ENCODE measurements around the gene HELB. TPM values are rescaled to one million over a fixed set of nuclear protein-coding genes. Genes with fewer than 3 reads are reported as not detected.

The HELB gene
- total RNA-seq, 4 donors from 2014 or later, result 1.5 to 2.7 (median 2.2) TPM

GRCh38 chr12:66340131-66340530 lies 37.8 kb downstream of the HELB start:
- 91% methylated on average over 2 of the region's 2 CpGs for WGBS

GRCh38 chr12:66341126-66341525 lies 38.8 kb downstream of the HELB start:
- H3K27ac ChIP-seq, result no peak overlapping the region
- no peaks in the 10 kb centered on the region for H3K27me3 ChIP-seq
- TF ChIP-seq EP300 (IDR thresholded peaks at IDR 0.05) (no peak), CTCF (IDR thresholded peaks at IDR 0.05) (no peak)
- H3K4me3 ChIP-seq, result no peak overlapping the region
- no peak for DNase-seq (ENCODE audit: low spot score in 2 of 2)
- H3K9me3 ChIP-seq, result peaks cover 14% of the 10 kb centered on the region
- no peaks in the 10 kb centered on the region for H3K4me1 ChIP-seq
- peaks cover 47% of the 10 kb centered on the region for H3K36me3 ChIP-seq
- 99% methylated on average over 4 of the region's 4 CpGs for WGBS

More at GRCh38 chr12:66340131-66340530, 37.8 kb downstream of the HELB start:
- Histone ChIP-seq H3K4me1 (no peaks in the 10 kb centered on the region), H3K9me3 (peaks cover 14% of the 10 kb centered on the region), H3K36me3 (peaks cover 47% of the 10 kb centered on the region), H3K27ac (no peak overlapping the region), H3K4me3 (no peak overlapping the region), H3K27me3 (no peaks in the 10 kb centered on the region)
- TF ChIP-seq CTCF (IDR thresholded peaks at IDR 0.05) (no peak), POLR2AphosphoS5 (IDR thresholded peaks at IDR 0.05) (no peak), EP300 (IDR thresholded peaks at IDR 0.05) (no peak), POLR2A (IDR thresholded peaks at IDR 0.05) (no peak)
- no peak for DNase-seq (ENCODE audit: low spot score in 2 of 2)

GRCh38 chr12:66345212-66345611 lies 42.9 kb downstream of the HELB start:
- 67% methylated on average over 3 of the region's 3 CpGs for WGBS

GRCh38 chr12:66345956-66346355 lies 43.7 kb downstream of the HELB start:
- Histone ChIP-seq H3K4me3 (no peak overlapping the region), H3K36me3 (peaks cover 28% of the 10 kb centered on the region), H3K9me3 (peaks cover 14% of the 10 kb centered on the region), H3K27me3 (no peaks in the 10 kb centered on the region), H3K4me1 (no peaks in the 10 kb centered on the region), H3K27ac (no peak overlapping the region)
- no peak for DNase-seq (ENCODE audit: low spot score in 2 of 2)
- TF ChIP-seq CTCF (IDR thresholded peaks at IDR 0.05) (no peak), POLR2AphosphoS5 (IDR thresholded peaks at IDR 0.05) (no peak), EP300 (IDR thresholded peaks at IDR 0.05) (no peak), POLR2A (IDR thresholded peaks at IDR 0.05) (no peak)
- 88% methylated on average over 2 of the region's 2 CpGs for WGBS

More at GRCh38 chr12:66345212-66345611, 42.9 kb downstream of the HELB start:
- H3K36me3 ChIP-seq, result peaks cover 32% of the 10 kb centered on the region
- DNase-seq (ENCODE audit: low spot score in 2 of 2), result no peak
- peaks cover 14% of the 10 kb centered on the region for H3K9me3 ChIP-seq
- H3K27ac ChIP-seq, result no peak overlapping the region
- H3K4me3 ChIP-seq, result no peak overlapping the region
- H3K4me1 ChIP-seq, result no peaks in the 10 kb centered on the region
- TF ChIP-seq CTCF (IDR thresholded peaks at IDR 0.05), result no peak
- no peak for TF ChIP-seq POLR2A (IDR thresholded peaks at IDR 0.05)
- no peak for TF ChIP-seq POLR2AphosphoS5 (IDR thresholded peaks at IDR 0.05)
- TF ChIP-seq EP300 (IDR thresholded peaks at IDR 0.05), result no peak
- no peaks in the 10 kb centered on the region for H3K27me3 ChIP-seq

GRCh38 chr12:66351301-66351700 lies 49.0 kb downstream of the HELB start:
- H3K4me1 ChIP-seq, result no peaks in the 10 kb centered on the region
- peaks cover 19% of the 10 kb centered on the region for H3K36me3 ChIP-seq
- H3K4me3 ChIP-seq, result no peak overlapping the region
- WGBS, result 100% methylated on average over 2 of the region's 2 CpGs
- H3K27me3 ChIP-seq, result no peaks in the 10 kb centered on the region
- DNase-seq (ENCODE audit: low spot score in 2 of 2), result no peak
- no peak for TF ChIP-seq CTCF (IDR thresholded peaks at IDR 0.05)
- TF ChIP-seq EP300 (IDR thresholded peaks at IDR 0.05), result no peak
- no peak for TF ChIP-seq POLR2AphosphoS5 (IDR thresholded peaks at IDR 0.05)
- no peak for TF ChIP-seq POLR2A (IDR thresholded peaks at IDR 0.05)
- no peaks in the 10 kb centered on the region for H3K9me3 ChIP-seq
- no peak overlapping the region for H3K27ac ChIP-seq
